ENCODE results near the gene ZMYND11.
"Not testable (repeated sequence)": the region's sequence is repeated elsewhere in the genome, so short reads cannot be mapped to it uniquely, and the experiment has no call there.

Gene ZMYND11

DNA sequence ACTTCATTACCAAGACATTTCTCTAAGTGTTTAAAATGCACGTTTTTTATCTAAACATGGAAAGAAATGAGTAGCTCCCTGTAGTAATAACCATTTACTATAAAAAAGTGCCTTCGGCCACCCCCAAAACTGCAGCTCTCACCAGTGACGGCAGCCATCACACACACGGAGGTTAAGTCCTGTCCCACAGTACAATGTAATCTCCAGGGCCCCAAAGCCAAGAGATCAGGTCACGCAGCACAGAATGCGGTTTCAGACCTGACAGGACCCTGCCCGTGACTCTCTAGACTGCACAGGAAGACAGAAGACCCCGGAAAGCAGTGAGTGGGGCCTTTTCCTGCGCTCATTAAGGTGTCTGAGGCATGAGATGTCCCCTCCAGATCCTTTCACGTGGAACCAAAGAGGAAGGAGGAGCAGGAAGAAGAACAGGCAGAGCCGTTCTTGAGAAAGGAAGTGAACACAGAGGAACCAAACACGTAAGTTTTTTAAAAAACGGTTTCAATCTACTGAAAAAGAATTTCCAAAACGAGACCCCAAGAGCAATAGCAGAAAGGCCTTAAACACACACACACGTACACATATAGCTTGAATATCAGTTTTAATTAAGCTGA, 125.7 kb downstream of the ZMYND11 start:
- DNase-seq = no peak

DNA sequence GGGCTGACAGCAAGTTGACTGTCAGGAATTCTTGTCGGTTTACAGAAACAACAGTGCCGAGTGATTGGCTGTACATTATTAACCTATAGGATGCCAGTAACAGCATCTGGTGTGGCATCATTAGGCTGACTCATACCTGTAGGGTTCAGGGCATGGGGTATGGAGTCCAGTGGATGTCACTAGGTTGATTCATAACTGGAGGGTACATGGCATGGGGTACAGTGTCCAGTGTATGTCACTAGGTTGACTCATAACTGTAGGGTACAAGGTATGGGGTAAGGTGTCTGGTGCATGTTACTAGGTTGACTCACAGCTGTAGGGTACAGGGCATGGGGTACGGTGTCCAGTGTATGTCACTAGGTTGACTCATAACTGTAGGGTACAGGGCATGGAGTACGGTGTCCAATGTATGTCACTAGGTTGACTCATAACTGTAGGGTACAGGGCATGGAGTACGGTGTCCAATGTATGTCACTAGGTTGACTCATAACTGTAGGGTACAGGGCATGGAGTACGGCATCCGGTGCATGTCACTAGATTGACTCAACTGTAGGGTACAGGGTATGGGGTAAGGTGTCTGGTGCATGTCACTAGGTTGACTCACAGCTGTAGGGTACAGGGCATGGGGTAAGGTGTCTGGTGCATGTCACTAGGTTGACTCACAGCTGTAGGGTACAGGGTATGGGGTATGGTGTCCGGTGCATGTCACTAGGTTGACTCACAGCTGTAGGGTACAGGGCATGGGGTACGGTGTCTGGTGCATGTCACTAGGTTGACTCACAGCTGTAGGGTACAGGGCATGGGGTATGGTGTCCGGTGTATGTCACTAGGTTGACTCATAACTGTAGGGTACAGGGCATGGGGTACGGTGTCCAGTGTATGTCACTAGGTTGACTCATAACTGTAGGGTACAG, 129.2 kb downstream of the ZMYND11 start:
- not testable (repeated sequence) for DNase-seq

DNA sequence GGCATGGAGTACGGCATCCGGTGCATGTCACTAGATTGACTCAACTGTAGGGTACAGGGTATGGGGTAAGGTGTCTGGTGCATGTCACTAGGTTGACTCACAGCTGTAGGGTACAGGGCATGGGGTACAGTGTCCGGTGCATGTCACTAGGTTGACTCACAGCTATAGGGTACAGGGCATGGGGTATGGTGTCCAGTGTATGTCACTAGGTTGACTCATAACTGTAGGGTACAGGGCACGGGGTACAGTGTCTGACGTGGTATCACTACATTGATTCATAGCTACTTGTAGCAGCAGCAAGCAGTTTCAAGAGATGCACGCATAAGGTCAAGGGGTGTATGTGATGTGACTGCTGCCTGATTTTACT, 129.8 kb downstream of the ZMYND11 start:
- not testable (repeated sequence) for DNase-seq

DNA sequence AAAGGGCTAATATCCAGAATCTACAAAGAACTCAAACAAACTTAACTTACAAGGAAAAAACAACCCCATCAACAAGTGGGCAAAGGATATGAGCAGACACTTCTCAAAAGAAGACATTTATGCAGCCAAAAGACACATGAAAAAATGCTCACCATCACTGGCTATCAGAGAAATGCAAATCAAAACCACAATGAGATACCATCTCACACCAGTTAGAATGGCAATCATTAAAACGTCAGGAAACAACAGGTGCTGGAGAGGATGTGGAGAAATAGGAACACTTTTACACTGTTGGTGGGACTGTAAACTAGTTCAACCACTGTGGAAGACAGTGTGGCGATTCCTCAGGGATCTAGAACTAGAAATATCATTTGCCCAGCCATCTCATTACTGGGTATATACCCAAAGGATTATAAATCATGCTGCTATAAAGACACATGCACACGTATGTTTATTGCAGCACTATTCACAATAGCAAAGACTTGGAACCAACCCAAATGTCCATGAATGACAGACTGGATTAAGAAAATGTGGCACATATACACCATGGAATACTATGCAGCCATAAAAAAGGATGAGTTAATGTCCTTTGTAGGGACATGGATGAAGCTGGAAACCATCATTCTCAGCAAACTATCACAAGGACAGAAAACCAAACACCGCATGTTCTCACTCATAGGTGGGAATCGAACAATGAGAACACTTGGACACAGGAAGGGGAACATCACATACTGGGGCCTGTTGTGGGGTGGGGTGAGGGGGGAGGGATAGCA, 130.7 kb downstream of the ZMYND11 start:
- DNase-seq = not testable (repeated sequence)

DNA sequence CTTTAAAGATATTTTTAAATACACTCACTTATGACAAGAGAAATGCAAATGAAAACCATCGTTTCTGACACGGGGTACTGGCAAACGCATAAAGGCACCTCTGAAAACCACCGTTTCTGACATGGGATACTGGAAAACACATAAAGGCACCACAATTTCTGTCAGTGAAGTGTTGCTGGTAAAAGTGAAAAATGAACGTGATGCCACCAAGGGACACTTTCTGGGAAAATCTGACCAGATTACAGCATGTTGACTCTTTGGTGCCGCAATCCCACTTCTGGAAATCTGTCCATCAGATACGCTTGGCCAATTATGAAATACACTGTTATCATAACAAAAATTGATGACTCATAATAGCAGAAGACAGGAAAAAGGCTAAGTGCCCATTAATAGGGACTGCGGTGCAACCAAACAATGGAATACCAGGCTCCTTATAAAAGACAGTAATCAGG, 131.7 kb downstream of the ZMYND11 start:
- no peak for DNase-seq

DNA sequence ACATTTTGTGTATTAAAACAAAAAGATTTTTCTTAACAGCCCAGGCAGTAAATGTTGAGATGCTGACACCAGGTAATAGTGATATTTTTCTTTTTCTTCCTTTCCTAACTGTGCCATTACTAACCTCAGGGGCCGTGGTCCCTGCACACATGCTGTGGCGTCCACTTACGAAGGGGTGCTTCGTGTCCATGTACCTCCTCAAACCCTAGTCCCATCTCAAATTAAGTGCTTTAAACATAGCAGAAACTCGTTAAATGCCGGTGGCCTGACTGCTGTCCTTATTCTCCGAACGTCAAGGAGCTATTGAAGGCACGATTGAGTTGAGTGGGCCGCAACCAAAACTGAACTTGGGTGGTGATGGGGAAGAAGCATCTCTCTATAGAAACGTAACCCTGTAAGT, 132.4 kb downstream of the ZMYND11 start:
- DNase-seq = no peak

DNA sequence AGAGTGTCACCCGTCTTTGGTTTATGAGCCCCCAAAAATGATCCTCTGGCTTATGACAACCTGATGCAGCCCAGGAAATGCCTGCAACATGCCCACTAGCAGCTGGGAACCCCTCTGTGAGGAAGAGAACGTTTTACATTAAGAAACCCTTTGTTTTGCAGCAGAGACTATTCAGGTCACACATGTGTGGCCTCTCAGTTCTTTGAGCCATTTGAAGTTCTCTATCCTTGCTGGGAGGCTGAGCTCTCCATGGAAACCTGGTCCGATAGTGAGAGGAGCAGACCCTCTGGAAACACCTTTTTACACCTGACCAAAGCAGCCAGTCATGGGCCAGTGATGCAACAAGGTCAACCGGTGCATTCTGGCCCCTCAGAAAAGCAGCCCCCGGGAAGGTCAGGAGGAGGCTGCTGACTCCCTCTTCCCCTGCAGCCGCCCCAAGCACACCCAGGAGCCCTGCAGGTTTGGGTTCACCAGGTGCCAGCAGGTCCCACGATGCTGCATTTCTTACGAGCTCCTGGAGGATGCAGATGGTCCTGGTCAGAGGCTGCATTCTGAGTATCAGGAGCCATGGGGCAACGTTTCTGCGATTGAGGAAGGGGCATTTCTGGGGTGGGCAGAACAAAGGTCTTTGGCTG, 134.3 kb downstream of the ZMYND11 start:
- no peak for DNase-seq

DNA sequence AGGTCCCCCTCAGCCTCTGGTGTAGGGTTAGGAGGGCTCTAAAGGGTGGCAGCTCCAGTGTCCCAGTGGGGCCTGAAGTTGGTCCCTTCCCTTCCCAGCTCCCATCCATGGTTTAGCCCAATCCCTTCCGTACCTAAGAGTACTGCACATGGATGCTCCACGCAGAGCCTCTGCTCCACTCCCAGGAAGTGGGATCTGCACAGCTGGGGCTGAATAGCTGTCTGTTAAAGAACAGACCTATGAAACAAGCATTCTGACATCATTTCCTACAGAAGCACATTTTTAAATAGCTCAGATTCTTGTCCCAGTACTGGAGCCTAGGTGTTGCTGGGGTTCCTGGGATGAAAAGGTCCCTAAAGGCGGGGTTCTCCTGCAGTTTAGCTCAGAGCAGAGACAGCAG, 135.9 kb downstream of the ZMYND11 start:
- DNase-seq = no peak

DNA sequence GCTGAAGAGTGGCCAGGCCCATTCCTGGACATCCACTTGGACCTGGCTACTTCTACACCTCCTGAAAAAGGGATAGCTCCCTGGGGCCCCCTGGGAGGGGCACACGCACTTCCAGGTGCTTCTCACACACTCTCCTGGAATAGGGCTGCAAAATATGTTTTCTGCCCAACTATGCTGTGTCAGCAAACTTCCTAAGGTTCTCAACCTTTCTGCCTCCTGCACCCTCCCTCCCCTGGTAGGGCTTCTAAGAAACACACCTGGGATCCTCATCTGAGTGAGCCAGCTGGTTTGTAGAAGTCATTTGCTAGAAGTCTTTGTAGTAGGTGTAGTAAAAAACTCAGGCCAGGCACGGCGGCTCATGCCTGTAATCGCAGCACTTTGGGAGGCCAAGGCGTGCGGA, 136.5 kb downstream of the ZMYND11 start:
- no peak for DNase-seq

DNA sequence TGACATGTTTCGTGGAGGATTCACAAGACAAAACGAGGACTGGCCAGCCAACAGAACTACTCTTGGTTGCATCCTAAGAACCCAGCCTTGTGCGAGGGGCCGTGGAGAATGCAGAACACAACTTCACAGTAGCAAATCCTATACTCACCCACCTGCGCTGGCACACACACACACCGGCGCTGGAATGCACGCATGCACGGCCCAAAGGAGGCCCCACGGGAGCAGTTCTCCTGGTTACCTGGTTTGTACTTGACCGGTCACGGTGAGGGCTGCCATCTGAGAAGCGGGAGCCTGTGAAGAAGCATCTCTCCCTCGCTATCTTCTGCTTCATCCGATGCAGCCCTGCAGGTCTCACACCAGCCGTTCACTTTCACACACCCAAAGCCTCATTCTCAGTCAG, 137.8 kb downstream of the ZMYND11 start:
- no peak for DNase-seq

DNA sequence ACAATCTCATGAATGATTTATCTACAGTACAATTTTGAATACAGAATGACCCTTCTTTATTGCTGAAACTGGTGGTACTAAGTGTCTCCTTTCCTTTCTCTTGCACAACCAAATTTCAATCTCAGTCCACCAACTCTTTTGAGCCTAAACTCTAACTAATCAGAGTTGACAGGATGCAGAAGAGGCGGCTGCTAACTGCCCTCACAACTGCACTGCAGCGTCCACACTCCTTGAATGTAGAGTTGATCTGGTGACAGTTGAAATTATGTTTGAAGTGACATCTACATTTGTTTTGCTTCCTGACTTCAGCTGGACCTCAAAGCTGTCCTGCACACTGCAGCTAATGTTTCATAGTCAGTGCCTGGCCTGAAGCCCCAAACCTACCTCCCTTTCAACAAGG, 139.6 kb downstream of the ZMYND11 start:
- no peak for DNase-seq

DNA sequence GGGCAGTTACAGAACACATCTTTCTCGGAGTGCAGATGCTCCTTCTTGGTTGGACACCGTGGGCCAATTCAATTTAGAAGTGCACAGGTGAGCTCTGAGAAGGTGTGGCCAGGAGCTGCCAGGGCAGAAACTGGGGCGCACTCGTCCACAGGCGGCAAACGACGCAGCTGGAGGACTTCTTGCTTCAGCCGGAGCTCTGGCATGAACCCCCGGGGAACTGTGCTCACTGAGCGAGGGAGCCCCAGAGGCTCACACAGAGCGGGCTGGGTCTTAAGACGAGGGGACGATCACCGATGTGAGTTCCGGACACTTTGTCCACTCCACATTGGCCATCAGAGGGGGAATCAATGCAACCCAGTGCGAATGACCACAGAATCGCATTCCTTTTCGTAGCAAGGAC, 140.4 kb downstream of the ZMYND11 start:
- no peak for DNase-seq

DNA sequence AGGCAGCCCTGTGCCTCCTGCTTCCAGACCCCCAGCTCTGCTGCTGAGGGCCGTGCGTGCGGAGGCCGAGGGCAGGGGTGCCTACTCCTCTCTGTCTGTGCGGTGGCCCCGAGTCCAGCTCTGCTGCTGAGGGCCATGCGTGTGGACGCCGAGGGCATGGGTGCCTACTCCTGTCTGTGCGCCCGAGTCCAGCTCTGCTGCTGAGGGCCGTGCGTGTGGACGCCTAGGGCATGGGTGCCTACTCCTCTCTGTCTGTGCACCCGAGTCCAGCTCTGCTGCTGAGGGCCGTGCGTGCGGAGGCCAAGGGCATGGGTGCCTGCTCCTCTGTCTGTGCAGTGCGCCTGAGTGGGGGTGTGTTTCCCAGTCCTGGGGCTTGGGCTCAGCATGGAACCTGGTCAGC, 142.7 kb downstream of the ZMYND11 start:
- no peak for DNase-seq

DNA sequence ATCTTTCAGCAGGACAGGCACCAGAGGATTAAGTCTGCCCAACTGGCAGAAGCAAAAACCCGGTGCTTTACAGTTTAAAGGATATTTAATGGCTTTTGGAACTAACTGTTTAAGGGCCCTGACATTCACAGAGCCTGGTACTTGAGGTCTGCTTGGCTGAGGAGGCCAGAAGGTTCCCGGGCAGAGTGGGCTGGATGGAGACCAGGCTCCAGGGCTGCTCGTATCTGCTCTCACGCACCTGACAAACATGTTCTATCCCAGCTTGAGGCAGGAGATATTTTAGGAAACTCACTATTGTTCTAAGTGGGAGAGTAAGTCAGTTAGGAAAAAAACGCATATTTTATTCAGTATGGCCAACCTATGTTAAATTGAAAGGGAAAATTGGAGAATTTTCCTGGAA, 143.5 kb downstream of the ZMYND11 start:
- DNase-seq = no peak

DNA sequence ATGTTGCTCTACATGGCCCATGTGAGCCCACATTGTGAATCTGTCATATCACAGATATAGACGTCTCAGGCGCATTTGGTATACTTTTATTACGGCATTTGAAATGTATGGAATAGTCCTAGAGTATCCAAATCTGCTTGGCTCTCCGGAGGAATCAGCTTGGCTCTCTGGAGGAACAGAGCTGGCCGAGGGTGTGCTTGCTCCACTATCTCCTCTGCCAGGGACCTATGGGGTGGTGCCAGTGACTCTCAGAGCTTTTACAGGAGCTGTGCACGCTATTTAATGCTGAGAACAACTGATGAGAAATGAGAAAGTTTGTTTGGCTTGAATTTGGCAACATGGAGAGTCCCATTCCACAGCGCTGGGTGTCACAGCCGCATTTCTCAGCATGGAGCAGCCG, 144.0 kb downstream of the ZMYND11 start:
- DNase-seq = no peak

DNA sequence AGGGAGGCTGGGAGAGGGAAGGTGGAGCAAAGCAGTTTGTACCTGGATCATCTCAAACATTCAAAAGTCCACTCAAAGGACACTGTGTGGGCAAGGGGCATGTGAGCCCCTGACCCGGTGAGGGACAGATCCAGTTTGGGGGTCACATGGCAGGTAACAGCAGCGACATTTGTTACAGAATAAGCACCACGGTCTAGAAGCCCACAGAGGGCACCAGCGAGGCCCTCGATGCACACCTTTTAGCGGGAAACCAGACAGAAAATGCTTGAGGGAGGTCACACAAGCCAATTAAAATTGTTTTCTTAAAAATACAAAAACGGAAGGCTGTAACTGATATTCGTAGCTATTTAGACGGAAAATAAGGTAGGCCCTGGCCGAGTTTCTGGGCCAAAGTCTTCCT, 144.4 kb downstream of the ZMYND11 start:
- DNase-seq = no peak

DNA sequence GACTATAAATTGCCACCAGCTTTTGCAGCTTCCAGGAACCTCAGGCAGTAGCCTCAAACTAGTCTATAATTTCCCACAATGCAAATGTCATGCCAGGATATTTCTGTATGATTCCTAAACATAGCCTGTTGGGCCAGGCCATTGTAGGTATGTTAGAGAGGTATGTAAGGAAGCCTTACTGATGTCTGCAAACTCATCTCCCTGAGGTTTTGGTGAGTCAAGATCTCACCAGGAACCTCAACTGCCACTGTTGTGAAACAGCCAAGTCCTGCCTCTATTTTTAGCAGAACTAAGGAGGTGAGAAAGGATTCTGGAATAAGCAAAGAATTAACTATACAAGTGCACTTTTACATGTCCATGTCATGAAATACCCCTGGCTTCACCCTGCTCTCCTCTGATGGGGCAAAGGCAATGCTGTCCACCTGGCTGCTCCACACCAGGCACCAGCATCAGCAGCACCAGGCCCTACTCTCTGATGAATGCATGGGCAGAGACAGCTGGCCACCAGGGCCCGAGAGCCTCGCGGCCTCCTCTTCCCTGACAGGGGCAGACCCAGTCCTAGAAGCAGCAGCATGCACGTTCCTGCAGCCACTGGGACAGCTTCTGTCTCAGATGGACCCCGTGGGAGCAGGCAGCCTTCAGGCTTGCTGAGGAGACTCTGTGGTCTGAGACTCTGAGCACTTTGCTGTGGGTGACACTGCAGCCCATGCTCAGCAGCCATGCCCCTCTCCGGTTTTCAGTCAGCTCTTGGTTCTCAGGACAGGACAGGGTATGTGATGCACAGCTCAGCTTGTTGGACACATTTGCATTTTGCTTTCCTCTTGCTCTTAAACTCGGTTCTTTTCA, 147.3 kb downstream of the ZMYND11 start:
- no peak for DNase-seq

DNA sequence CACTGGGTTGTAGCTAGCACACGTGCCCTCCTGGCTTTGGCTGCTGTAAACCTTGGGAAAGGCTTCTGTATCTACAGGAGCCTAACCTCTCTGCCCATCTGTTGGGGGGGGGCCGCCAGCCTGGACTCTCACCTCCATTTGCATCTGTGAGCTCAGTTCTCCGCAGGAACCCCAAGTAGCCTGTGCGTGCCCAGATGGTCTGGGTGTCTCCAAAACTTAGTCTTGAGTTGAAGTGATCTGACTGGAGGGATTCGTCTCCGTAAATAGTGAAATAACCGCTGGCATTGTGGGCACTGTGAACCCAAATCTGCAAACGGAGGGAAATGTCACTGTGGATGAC, 147.9 kb downstream of the ZMYND11 start:
- no peak for DNase-seq

DNA sequence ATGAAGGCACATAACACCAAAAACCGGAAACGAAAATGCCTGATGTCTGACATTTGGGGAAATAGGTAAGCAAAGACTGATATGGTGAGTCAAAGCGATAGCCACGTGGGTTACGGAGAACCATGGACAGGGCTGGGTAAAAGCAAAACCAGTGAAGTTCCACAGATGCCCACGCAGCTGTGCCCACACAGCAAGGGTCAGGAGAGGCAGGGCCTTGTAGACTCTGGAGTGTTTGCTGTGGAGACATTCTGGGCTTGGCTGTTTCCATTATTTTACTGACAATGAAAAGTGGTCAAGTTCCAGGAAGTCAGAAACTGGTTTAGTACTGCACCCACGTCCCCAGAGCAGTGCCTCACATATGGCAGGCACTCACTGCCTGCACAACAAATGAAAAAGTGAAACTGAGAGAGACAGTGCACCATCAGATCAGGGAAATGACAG, 148.7 kb downstream of the ZMYND11 start:
- no peak for DNase-seq

DNA sequence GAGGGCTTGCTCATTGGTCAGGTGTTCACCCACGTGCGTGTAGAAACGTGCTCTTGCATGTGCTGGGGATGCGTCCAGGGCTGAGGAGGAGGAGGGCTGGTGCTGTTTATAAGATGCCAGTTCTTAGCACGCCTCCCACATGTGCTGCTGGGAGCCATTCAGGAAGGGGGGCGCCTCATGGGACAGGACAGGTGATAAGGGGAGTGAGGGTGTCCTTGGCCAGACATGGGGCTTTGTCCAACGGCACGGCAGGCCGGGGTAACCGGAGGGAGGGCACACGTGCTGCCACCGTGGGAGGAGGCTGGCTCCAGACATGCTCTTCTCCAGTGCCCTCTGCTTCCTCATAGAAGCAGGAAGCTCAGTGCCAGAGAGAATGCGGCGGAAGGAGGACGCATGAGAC, 150.0 kb downstream of the ZMYND11 start:
- DNase-seq = no peak

DNA sequence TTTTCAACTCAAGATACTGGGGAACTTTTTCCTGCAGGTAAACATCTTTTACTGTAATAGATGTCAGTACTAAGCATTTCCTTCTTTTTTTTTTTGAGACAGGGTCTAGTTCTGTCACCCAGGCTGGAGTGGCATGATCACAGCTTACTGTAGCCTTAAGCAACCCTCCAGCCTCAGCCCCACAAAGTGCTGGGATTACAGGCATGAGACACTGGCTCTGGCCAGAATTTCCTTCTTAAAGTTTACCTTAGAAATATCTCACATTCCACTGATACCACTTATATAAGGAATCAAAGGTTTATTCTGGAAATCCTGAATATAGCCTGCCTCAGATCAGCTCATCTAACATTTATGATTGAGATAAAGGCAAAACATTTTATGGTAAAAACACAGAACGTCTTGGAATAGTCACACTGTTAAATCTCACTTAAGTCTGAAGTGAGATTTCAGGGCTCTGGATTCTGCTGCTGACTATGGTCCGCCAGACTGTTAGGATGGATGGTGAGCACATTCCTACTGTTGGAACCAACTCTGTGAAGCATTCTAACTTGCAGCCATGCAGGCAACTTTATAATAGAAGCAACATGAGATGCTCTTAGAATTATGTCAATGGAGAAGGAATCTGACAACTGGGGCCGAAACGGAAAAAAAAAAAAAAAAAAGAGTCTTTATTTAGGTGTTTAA, 151.9 kb downstream of the ZMYND11 start:
- DNase-seq = no peak

DNA sequence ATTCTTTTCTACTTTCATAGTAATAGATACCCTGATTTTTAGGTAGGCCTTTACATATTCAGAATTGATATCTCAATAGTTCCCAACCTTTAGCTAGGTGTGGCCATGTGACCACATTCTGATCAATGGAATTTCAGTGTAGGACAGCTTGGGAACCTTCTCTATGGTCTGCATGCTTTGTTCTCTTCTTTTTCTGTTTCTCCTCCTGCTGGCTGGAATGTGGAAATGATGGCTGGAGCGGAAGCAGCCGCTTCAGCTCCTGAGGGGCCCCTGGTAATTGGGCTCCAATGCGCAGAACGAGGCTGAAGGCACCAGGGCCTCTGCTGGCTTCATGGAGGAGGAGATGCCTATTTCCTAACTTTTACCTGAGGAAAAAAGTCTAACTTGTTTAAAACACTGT, 152.6 kb downstream of the ZMYND11 start:
- no peak for DNase-seq
